ENCODE data around the gene DPYD.

The DPYD gene

DNA sequence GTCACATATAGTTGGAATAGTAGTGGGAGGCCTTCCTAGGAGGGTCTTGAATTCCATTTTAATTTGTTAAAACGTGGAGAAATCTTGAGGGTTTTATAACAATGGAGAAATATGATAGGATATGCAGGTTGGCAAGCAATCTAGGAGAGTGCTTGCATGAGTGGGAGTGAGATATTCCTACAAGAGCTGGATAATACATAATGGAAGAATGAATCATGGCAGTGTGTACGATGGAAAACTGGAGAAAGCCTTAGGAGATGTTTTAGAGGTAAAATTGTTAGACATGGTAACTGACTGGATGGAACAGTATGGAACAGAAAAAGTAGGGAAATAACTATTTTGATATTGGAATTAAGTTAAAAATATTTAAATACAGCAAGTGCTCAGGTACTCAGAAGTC, 846.9 kb downstream of the DPYD start:
- no peak for DNase-seq

DNA sequence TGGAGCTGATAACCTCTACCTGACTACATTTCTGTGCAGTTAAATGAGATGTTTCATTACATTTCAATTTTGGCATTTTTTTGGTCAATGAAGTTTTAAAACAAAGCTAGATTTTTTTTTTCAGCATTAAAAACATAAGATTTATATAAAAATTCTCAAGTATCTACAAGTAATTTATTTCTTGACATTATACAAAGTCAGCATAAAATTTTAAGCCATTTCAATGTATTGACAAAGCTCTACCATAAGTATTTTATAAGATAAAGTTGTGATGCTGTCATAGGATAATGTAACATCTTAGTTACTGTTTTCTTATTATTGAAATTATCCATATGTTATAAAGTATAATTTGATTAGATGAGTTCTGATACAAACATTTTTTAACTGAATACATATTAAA, 847.7 kb downstream of the DPYD start:
- no peak for DNase-seq

DNA sequence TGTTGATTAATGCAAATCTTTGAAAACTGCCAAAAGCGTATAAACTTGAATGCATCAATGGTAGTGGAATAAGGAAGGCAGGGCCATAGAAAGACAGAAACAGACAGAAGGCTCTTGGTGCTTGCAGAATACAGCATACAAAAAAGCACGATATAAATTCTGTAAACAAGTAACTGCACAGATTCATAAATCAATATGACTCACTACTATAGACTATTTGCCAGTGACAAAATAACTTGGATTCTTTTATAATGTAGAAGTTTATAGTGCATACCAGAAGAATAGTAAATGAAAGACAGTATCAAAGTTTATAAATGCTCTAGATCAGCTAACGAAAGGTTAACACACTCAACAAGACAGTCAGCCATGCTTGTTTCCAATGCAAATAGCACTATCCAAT, 849.7 kb downstream of the DPYD start:
- no peak for DNase-seq

DNA sequence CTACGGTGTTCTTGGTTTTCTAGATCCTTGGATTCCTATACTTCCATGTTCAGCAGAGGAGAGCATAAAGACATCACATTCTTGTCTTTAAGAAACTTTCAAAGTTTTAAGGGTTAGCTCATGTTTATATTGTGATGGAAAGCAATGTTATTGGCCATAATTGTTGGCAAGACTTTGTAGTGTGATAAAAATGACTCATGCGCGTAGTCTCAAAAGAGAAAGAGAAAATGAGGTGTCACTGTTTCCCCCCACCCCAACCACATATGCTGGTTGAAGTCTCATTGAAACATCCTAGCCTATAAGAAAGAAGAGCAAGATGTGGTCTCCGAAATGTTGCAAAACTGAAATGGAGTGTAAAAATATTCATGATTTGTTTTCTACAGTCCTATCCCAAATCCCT, 850.5 kb downstream of the DPYD start:
- DNase-seq, result no peak

DNA sequence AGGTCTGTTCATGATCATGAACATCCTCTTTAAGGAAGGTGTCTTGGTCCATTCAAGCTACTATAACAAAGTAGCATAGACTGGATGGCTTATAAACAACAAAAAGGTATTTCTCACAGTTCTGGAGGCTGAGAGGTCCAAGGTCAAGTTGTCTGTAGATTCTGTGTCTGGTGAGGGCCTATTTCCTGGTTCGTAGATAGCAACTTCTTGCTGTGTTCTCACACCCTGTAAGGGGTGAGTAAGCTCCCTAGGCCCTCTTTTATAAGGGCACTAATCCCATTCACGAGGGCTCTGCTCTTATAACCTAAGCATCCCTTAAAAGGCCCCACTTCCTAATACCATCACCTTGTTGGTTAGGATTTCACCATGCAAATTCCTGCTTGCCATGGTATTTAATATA, 851.5 kb downstream of the DPYD start:
- no peak for DNase-seq

DNA sequence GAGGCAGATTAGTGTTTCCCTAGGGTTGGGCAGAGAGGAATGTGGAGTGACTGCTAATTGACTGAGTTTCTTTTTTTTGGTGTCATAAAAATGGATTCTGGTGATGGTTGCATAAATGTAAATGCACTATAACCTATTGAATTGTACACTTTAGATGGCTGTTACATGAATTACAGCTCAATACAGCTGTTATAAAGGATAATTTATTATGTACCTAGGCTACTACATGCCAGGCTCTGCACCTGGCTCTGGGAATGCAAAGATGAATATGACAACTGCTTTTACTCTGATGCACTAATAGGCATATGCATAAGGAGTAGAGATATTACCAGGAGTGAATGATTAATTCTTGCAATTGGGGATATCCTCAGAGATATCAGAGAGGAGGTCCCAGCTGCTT, 854.0 kb downstream of the DPYD start:
- no peak for DNase-seq

DNA sequence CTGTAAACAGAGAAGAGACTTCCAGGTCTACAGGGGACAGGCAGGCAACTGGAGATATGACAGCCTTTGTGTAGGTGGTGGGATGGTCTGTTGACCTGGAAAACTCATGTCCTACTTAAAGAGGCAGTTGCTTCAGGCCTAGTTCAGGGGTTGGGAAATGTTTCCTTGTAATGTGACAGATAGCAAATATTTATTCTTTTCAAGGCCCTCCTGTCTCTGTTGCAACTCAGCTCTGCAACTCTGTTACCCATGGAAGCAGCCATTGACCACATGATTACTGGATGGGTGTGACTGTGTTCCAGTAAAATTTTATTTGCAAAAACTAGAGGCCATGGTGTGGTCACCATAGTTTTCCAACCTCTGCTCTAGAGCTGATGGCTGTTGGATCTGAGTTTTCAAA, 857.3 kb downstream of the DPYD start:
- DNase-seq, result no peak

DNA sequence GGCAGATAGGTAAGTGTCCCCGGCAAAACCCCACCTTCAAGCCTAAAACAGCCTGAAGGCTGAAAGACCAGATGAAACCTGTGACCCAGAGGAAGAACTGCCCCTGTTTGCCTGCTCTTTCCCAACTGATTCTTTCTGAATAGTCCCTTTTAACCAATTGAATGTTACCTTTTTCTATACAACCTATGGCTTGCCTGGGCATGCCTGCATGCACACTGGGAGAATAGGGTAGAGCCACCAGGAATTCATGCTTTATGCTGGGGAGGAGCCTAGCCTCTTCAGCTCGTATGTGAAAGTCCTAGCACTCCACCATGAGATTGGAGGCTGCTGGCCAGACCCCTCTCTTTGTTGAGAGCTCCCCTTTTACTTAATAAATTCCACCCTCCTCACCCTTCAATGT, 859.2 kb downstream of the DPYD start:
- DNase-seq, result no peak

DNA sequence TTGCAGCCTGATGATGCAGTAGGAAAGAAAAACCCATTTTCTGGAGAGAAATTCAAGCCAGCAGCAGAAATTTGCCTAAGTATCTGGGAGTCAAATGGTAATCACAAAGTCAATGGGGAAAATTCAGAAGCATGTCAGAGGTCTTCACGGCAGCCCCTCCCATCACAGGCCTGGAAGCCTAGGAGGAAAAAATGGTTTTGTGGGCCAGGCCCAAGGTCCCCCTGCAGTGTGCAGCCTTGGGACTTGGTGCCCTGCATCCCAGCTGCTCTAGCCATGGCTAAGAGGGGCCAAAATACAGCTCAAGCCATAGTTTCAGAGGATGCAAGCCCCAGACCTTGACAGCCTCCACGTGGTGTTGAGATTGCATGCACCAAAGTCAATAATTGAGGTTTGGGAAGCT, 864.4 kb downstream of the DPYD start:
- DNase-seq, result no peak

DNA sequence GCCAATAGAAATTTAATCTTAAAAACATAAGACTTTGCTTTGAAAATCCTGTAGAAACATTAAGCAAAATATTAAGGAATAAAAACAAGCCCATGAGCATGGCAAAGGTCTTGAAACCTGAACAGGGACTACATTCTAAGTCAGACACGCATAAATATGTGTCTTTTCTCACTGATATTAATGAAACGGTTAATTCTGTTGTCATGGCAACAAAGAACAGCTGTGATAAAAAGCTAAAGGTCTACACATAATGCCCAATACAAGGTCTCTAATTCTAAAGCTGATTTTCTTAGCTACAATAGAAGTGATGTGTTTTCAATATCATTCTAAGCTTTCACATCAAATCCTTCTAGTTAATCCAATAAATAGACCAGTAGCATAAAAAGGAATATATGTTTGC, 867.6 kb downstream of the DPYD start:
- no peak for DNase-seq

DNA sequence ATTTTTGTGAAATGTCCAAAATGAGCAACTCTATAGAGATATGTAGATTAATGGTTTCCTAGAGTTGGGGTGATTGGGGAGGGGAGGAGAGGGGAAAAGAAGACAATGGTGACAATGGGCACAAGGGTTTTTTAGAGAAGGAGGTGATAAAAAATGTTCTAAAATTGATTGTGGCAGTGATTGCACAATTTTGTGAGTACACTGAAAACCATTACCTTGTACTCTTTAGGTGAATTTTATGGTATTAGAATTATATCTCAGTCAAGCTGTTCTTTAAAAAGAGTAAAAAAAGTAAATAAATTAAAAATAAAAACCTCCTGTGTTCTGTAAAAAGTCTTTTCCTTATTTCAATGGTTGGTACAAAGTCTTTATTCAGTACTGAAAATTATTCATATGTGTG, 869.0 kb downstream of the DPYD start:
- no peak for DNase-seq

DNA sequence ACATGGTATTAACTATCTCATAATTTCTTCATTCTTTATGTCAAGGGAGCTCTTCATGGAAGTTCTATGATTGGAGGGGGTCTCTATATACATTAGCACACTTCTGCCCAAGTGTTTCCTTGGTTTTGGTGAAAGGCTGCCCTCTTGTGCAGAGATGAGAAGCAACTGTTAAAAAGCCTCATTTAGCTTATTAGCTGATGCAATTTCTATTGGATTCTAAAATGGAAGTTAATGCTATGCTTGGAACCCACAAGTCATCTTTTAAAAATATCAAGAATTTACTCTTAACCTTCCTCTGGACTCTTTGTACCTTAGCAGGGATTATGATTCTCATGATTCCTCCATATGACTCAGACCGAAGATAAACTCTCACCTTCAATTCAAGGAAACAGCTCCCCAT, 870.3 kb downstream of the DPYD start:
- DNase-seq, result no peak

DNA sequence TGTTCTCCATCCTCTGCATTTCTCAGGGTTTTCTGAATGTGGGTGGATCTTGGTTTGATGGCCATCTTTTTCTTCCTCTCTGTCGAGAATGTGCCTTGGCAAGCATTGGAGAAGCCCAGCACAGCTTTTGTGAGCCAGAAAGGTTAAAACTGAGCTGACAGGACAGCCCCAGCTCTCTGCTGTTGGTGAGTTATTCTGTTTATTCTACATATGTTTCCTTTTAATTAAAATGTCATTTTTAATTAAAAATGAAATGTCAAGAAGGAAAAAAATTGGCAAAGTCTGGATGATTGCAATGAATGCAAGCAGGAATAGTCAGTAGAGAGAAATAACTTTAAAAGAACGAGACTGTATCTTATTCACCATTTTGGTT, 873.4 kb downstream of the DPYD start:
- no peak for DNase-seq

DNA sequence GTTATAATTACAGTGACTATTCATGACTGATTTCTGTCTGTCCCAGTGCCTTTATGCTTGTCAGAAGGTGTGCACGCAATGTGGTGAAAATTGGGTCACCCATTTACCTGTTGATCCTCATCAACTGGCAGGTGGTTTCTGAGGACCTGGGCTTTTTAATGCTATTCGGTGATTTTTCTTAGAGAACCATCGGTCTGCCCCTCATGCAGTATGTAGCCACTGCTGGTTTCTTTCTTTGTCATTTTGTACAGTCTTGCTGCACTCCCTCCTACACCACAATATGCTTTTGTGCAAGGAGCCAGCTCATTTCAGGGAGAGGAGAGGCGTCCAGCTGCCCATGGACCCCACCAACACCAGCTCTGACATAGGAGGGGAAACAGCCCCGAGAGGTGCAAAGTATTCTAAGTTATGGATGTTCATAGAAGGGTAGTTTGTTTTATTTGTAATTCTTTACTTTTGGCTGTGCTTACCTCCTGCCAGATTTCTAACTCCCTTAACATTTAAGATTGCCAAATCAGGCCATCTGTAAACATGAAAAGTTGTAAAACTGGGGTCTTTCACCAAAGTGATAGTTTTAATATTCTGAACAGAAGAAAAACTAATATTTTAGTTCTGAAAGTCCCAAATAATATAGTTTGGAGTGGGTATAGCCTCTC, 873.9 kb downstream of the DPYD start:
- DNase-seq, result no peak

DNA sequence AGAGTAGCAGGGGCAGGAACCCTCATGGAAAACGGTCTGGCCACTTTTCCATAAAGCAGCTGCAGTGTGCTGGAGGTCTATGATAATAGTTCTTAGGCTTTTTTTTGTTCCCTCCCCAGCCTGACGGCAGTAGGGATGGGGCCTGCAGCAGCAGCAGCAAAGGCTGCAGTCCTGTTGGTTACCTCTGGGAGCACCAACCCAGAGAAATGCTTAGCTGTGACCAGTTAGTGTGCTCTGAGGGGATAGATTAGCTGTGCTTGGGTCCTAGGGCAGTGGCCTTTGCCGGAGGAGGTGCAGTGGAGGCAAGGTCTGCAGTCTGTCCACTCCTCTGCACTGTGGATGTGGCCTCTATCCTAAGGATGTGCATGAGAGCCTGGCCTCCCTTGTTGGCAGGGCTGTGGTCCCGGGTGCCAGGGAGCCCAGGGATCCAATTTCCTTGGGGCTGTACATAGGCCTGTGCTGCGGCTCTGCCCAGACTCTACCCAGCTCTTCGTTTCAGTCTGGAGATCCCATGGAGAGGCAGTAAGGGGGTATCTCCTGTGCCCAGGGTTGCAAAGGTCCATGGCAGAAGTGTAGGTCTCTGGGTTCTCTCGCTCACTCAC, 876.6 kb downstream of the DPYD start:
- DNase-seq, result no peak

DNA sequence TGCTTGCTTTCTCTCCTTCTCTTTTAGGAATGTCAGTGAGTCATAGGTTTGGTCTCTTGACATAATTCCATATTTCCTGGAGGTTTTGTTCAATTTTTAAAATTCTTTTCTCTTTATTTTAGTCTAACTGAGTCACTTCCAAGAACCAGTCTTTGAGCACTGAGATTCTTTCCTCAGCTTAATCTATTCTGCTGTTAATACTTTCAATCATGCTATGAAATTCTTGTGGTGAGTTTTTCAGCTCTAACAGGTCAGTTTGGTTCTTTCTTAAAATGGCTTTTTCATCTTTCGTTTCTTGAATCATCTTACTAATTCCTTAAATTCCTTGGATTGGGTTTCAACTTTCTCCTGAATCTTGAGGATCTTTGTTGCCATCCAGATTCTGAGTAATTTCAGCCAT, 878.3 kb downstream of the DPYD start:
- DNase-seq, result no peak

DNA sequence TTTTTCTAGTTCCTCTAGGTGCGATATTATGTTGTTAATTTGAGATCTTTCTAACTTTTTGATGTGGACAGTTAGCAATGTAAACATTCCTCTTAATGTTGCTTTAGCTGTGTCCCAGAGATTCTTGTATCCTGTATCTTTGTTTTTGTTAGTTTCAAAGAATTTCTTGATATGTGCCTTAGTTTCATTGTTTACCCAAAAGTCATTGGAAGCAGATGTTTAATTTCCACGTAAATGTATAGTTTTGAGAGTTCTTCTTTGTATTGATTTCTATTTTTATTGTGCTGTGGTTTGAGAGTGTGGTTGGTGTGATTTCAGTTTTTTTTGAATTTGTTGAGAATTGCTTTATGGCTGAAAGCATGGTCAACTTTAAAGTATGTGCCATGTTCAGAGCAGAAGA, 879.8 kb downstream of the DPYD start:
- no peak for DNase-seq

DNA sequence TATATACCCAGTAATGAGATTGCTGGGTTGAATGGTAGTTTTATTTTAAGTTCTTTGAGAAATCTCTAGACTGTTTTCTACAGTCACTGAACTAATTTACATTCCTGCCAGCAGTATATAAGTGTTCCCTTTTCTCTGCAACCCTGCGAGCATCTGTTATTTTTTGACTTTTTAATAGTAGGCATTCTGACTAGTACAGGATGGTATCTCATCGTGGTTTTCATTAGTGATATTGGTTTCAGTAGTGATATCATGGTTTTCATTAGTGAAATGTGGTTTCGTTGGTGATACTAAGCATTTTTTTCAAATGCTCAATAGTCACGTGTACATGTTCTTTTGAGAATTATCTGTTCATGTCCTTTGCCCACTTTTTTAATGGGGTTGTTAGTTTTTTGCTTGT, 882.4 kb downstream of the DPYD start:
- DNase-seq, result no peak

DNA sequence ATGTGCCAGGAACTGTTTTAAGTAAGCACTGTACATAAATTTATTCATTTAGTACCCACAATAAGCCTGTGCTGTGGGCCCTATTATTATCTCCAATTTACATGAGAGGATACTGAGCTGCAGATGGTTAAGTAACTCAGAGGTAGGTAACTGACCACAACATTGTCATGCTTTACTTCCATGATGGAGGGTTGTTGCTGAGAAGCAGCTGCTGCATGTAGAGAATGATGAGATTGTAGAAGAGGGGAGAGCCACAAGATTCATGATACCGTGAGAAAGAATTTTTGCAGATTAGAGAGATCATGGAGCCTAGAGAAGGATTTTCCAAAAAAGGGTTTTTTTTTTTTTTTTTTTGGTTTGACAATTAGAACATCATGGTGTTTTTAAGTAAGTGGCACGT, 886.2 kb downstream of the DPYD start:
- DNase-seq, result no peak

DNA sequence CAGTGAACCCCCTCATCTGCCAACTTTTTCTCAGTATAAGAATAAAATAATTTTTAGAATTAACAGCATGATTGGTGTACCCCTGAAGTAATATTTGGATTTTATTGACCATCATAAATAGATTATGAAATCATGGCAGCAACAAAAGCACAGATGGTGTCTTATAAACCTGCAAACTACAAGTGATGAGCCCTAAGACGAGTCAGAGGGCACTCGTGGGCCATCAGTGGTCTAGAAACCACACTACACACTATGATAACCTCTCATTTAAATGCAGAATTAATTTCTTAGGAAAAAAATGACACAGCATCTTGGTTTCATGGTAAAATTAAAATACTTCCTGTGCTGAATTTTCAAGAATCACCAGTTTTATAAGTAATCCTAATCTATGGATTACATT, 886.9 kb downstream of the DPYD start:
- no peak for DNase-seq
